K562 (cell line): ENCODE data around the gene BRF1.

Experiments used
- BHLHE40 ChIP-seq: IDR thresholded peaks from 2 replicates; pipeline ENCODE4 v1.6.1; 2011; ENCODE audit warnings: low read length, improper control_type of control experiment
- ELK1 ChIP-seq: sonication (generic); formaldehyde crosslinking; IDR thresholded peaks from 2 replicates; pipeline ENCODE4 v1.8.1; 2022; ENCODE audit warnings: missing genetic modification reagents
- ETV6 ChIP-seq, 3 experiments: fragments of 150-350 bp in 1 of 3; sonication (generic) in 1 of 3; formaldehyde crosslinking in 1 of 3; IDR thresholded peaks; 2 replicates each; pipeline versions ENCODE4 v1.6.1 to v1.8.0; 2014 to 2022; ENCODE audit warnings: borderline replicate concordance in 2 of 3, low read depth in 2 of 3, antibody characterized with exemption in 1 of 3, low read length in 1 of 3, mild to moderate bottlenecking in 1 of 3, missing genetic modification reagents in 1 of 3
- FOXP1 ChIP-seq: sonication (generic); formaldehyde crosslinking; IDR thresholded peaks from 2 replicates; pipeline ENCODE4 v1.8.0; 2022; ENCODE audit warnings: mild to moderate bottlenecking, missing genetic modification reagents
- JUN ChIP-seq, 2 experiments: sonication (generic) in 1 of 2; formaldehyde crosslinking in 1 of 2; IDR thresholded peaks; 2 replicates each; pipeline versions ENCODE4 v1.6.1 to v1.8.0; 2012 to 2022; ENCODE audit warnings: borderline replicate concordance in 2 of 2, mild to moderate bottlenecking in 2 of 2, improper control_type of control experiment in 1 of 2, low read depth in 1 of 2, low read length in 1 of 2, missing genetic modification reagents in 1 of 2
- JUND ChIP-seq, 2 experiments: IDR thresholded peaks; 2 replicates in 1 of 2; 3 replicates in 1 of 2; pipeline ENCODE4 v1.6.1; 2011; ENCODE audit warnings: borderline replicate concordance in 2 of 2, low read depth in 2 of 2, low read length in 2 of 2, improper control_type of control experiment in 1 of 2, missing biosample characterization in 1 of 2, missing genetic modification characterization in 1 of 2, missing genetic modification reagents in 1 of 2
- MTA3 ChIP-seq: fragments of 450-650 bp; formaldehyde crosslinking; IDR thresholded peaks from 2 replicates; pipeline ENCODE4 v1.6.1; 2017; ENCODE audit warnings: mild to moderate bottlenecking, borderline replicate concordance
- MYNN ChIP-seq, 2 experiments: sonication (generic); formaldehyde crosslinking in 1 of 2; IDR thresholded peaks; 2 replicates each; pipeline versions ENCODE4 v1.5.0 to v1.6.1; 2016 to 2020; ENCODE audit warnings: antibody characterized with exemption in 1 of 2, missing genetic modification reagents in 1 of 2
- RFX7 ChIP-seq: fragments of 250-450 bp; sonication (Bioruptor Pico); IDR thresholded peaks from 2 replicates; pipeline ENCODE4 v1.5.1; 2021; ENCODE audit warnings: mild to moderate bottlenecking
- ZBTB49 ChIP-seq: sonication (generic); formaldehyde crosslinking; IDR thresholded peaks from 2 replicates; pipeline ENCODE4 v1.8.0; 2022; ENCODE audit warnings: missing genetic modification reagents, mild to moderate bottlenecking, borderline replicate concordance
- ZNF224 ChIP-seq: sonication (generic); formaldehyde crosslinking; IDR thresholded peaks from 2 replicates; pipeline ENCODE4 v1.8.0; 2022; ENCODE audit warnings: mild to moderate bottlenecking, missing genetic modification reagents
- ZNF274 ChIP-seq: IDR thresholded peaks from 2 replicates; pipeline ENCODE4 v1.6.1; 2011; ENCODE audit warnings: low read depth, mild to moderate bottlenecking, low read length, moderate library complexity, borderline replicate concordance
- ZNF766 ChIP-seq: fragments of 200-800 bp; sonication (Bioruptor generic); conservative IDR thresholded peaks from 2 replicates; pipeline ENCODE4 v1.6.1; 2016; ENCODE audit warnings: missing genetic modification characterization, missing compliant biosample characterization
- TF ChIP-seq, protein P1 (sequence below), 3 experiments: IDR thresholded peaks in 2 of 3; conservative IDR thresholded peaks in 1 of 3; 2 replicates each; pipeline ENCODE4 v1.5.1; 2011 to 2012; ENCODE audit warnings: low read length in 3 of 3, mild to moderate bottlenecking in 3 of 3, control low read depth in 2 of 3, improper control_type of control experiment in 1 of 3, inconsistent platforms in 1 of 3, low read depth in 1 of 3, mixed read lengths in 1 of 3, moderate library complexity in 1 of 3; ENCODE audit not compliant: insufficient read depth in 2 of 3

- no peak for TF ChIP-seq JUND (IDR thresholded peaks at IDR 0.05; ENCODE audit: borderline replicate concordance, low read depth, low read length)
- TF ChIP-seq JUND (tag; IDR thresholded peaks at IDR 0.05; ENCODE audit: borderline replicate concordance, low read depth, low read length), result no peak
- no peak for TF ChIP-seq BHLHE40
- no peak for TF ChIP-seq ETV6 (IDR thresholded peaks at IDR 0.05; ENCODE audit: borderline replicate concordance in 1 of 2, low read depth in 2 of 2, low read length in 1 of 2)
- TF ChIP-seq ETV6 (CRISPR knock-in tag; IDR thresholded peaks at IDR 0.05; ENCODE audit: borderline replicate concordance), result no peak
- no peak for TF ChIP-seq MYNN (IDR thresholded peaks at IDR 0.05)
- no peak for TF ChIP-seq MYNN (CRISPR knock-in tag; IDR thresholded peaks at IDR 0.05)
- TF ChIP-seq ZNF766 (CRISPR knock-in tag), result no peak
- TF ChIP-seq, protein P1, sequence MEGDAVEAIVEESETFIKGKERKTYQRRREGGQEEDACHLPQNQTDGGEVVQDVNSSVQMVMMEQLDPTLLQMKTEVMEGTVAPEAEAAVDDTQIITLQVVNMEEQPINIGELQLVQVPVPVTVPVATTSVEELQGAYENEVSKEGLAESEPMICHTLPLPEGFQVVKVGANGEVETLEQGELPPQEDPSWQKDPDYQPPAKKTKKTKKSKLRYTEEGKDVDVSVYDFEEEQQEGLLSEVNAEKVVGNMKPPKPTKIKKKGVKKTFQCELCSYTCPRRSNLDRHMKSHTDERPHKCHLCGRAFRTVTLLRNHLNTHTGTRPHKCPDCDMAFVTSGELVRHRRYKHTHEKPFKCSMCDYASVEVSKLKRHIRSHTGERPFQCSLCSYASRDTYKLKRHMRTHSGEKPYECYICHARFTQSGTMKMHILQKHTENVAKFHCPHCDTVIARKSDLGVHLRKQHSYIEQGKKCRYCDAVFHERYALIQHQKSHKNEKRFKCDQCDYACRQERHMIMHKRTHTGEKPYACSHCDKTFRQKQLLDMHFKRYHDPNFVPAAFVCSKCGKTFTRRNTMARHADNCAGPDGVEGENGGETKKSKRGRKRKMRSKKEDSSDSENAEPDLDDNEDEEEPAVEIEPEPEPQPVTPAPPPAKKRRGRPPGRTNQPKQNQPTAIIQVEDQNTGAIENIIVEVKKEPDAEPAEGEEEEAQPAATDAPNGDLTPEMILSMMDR (IDR thresholded peaks at IDR 0.05 in 2 of 3, conservative IDR thresholded peaks at IDR 0.05 in 1 of 3; ENCODE audit: insufficient read depth in 2 of 3, low read depth in 1 of 3, low read length in 3 of 3), result no peak
- TF ChIP-seq ZNF274, result no peak
- TF ChIP-seq ZNF224 (CRISPR knock-in tag), result no peak
- TF ChIP-seq JUN (IDR thresholded peaks at IDR 0.05; ENCODE audit: borderline replicate concordance, low read depth, low read length), result no peak
- TF ChIP-seq JUN (CRISPR knock-in tag; IDR thresholded peaks at IDR 0.05; ENCODE audit: borderline replicate concordance), result no peak
- TF ChIP-seq RFX7 (CRISPR knock-in tag), result no peak
- TF ChIP-seq MTA3, result no peak
- no peak for TF ChIP-seq ZBTB49
- TF ChIP-seq FOXP1 (CRISPR knock-in tag), result no peak
- no peak for TF ChIP-seq ELK1 (CRISPR knock-in tag)
These were observed 128.3 kb downstream of the BRF1 start for GRCh38 chr14:105172476-105172875.
